Measurements from ENCODE around the gene KDM7A.
A peak's percentile ranks its signal among the peaks of the same experiment; 100 is the strongest.
"Not testable (repeated sequence)": the region's sequence is repeated elsewhere in the genome, so short reads cannot be mapped to it uniquely, and the experiment has no call there.

The KDM7A gene

GRCh38 chr7:140176811-140177702 is at the start of gene KDM7A:
TSS of gene KDM7A (minus strand) at chr7:140176983. CDS start at chr7:140176937, 46 bp downstream.
- peak; percentile 94 for DNase-seq

GRCh38 chr7:140225562-140226249 is 48.9 kb upstream of the KDM7A start:
- no peak for DNase-seq

- DNase-seq: no peak
These were observed 46.9 kb upstream of the KDM7A start for GRCh38 chr7:140223515-140224221.

GRCh38 chr7:140222814-140223213 is 46.0 kb upstream of the KDM7A start:
- DNase-seq: peak; percentile 14

GRCh38 chr7:140219672-140220524 is 43.1 kb upstream of the KDM7A start:
- no peak for DNase-seq

GRCh38 chr7:140218656-140219055 is 41.9 kb upstream of the KDM7A start:
- DNase-seq: no peak

- DNase-seq: no peak
These were observed 41.1 kb upstream of the KDM7A start for GRCh38 chr7:140217750-140218501.

GRCh38 chr7:140215281-140215680 is 38.5 kb upstream of the KDM7A start:
- no peak for DNase-seq

GRCh38 chr7:140214075-140214684 is 37.4 kb upstream of the KDM7A start:
- DNase-seq: no peak

- no peak for DNase-seq
These were observed 36.9 kb upstream of the KDM7A start for GRCh38 chr7:140213684-140214074.

GRCh38 chr7:140212100-140212881 is 35.5 kb upstream of the KDM7A start:
- DNase-seq: peak; percentile 33

- DNase-seq: no peak
These were observed 34.9 kb upstream of the KDM7A start for GRCh38 chr7:140211698-140212097.

GRCh38 chr7:140209866-140210609 is 33.3 kb upstream of the KDM7A start:
- peak; percentile 79 for DNase-seq

- DNase-seq: no peak
These were observed 30.0 kb upstream of the KDM7A start for GRCh38 chr7:140206616-140207389.

GRCh38 chr7:140205600-140205999 is 28.8 kb upstream of the KDM7A start:
- no peak for DNase-seq

- DNase-seq: no peak
These were observed 26.8 kb upstream of the KDM7A start for GRCh38 chr7:140203556-140203955.

- not testable (repeated sequence) for DNase-seq
These were observed 26.2 kb upstream of the KDM7A start for GRCh38 chr7:140202942-140203341.

GRCh38 chr7:140201393-140201792 is 24.6 kb upstream of the KDM7A start:
- no peak for DNase-seq
